Dendritic cell treated with granulocyte-macrophage colony-stimulating factor and Interleukin-4, amounts not matched to agents 40 ng/mL and 50 ng/mL, for 4 days (primary cell): Measurements from ENCODE around the gene GOSR1.
"Not testable (repeated sequence)": the region's sequence is repeated elsewhere in the genome, so short reads cannot be mapped to it uniquely, and the experiment has no call there.

Source experiments
- H3K27ac Mint-ChIP-seq: one replicate; pipeline ENCODE4 v1.8.0; 2022; ENCODE audit warnings: mild to moderate bottlenecking, mixed read lengths
- H3K27me3 Mint-ChIP-seq: one replicate; pipeline ENCODE4 v1.8.0; 2022; ENCODE audit warnings: mild to moderate bottlenecking, mixed read lengths
- H3K36me3 Mint-ChIP-seq: one replicate; pipeline ENCODE4 v1.8.0; 2022; ENCODE audit warnings: low read depth, mixed read lengths
- H3K4me1 Mint-ChIP-seq: one replicate; pipeline ENCODE4 v1.8.0; 2022; ENCODE audit warnings: low read depth, mixed read lengths
- H3K4me3 Mint-ChIP-seq: one replicate; pipeline ENCODE4 v1.8.0; 2022; ENCODE audit warnings: mild to moderate bottlenecking, moderate library complexity, mixed read lengths
- H3K9me3 Mint-ChIP-seq: one replicate; pipeline ENCODE4 v1.8.0; 2022; ENCODE audit warnings: mixed read lengths
- intact Hi-C: fragments of 100-400 bp; cut with micrococcal nuclease; formaldehyde crosslinking; loops from one replicate; pipeline ENCODE4 v1.15.0; 2022

Gene GOSR1

DNA sequence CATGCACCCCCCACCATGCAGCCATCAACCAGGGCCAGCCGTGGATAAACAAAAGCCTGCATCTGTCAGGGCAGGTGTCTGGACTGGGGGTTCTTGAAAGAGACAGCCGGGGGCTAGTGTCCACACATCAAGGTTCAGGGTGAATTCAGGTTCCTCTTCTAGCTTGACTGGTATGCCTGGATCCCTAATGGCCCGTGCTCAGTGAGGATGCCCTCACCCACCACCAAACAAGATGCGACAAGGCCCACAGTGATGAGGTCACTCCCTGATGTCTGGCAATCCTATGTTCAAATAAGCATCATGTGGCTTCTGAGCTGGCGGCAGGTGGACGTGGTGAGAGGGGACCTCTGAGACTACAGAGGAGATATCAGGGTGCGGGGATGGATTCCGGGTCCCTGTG, 64.6 kb downstream of the GOSR1 start:
- no peak overlapping the region for H3K4me3 Mint-ChIP-seq
- H3K9me3 Mint-ChIP-seq, result no peaks in the 10 kb centered on the region
- no peaks in the 10 kb centered on the region for H3K36me3 Mint-ChIP-seq
- peaks cover 7% of the 10 kb centered on the region for H3K4me1 Mint-ChIP-seq
- intact Hi-C loops, result no loop called here
- H3K27me3 Mint-ChIP-seq, result no peaks in the 10 kb centered on the region
- H3K27ac Mint-ChIP-seq, result no peak overlapping the region

DNA sequence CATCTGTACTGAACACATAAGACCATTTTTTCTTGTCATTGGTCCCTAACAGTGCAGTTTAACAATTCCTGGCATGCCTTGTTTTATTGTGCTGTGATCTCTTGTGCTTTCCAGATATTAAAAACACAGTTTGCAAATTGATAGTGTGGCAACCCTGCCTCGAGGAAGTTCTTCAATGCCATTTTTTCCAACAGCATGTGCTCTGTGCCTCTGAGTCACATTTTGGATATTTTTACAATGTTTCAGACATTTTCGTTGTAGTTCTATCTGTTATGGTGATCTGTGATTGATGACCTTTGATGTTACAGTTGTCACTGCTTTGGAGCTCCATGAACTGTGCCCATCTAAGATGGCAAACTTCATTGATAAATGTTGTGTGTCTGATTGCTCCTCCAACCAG, 66.2 kb downstream of the GOSR1 start:
- no peaks in the 10 kb centered on the region for H3K36me3 Mint-ChIP-seq
- H3K4me3 Mint-ChIP-seq, result no peak overlapping the region
- intact Hi-C loops, result no loop called here
- no peaks in the 10 kb centered on the region for H3K9me3 Mint-ChIP-seq
- peaks cover 7% of the 10 kb centered on the region for H3K4me1 Mint-ChIP-seq
- H3K27me3 Mint-ChIP-seq, result no peaks in the 10 kb centered on the region
- no peak overlapping the region for H3K27ac Mint-ChIP-seq

DNA sequence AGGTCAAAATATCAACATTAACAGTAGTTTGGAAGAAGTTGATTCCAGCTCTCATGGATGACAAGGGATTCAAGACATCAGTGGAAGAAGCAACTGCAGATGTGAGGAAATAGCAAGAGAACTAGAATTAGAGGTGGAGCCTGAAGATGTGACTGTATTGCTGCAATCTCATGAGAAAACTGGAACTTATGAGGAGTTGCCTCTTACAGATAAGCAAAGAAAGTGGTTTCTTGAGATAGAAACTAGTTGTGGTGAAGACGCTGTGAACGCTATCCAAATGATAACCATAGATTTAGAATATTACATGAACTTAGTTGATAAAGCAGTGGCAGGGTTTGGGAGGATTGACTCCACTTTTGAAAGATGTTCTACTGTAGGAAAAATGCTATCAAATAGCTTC, 67.8 kb downstream of the GOSR1 start:
- Mint-ChIP-seq H3K4me1 (peaks cover 10% of the 10 kb centered on the region), H3K27ac (no peak overlapping the region), H3K27me3 (no peaks in the 10 kb centered on the region), H3K36me3 (no peaks in the 10 kb centered on the region), H3K9me3 (no peaks in the 10 kb centered on the region), H3K4me3 (no peak overlapping the region)
- intact Hi-C loops, result no loop called here

DNA sequence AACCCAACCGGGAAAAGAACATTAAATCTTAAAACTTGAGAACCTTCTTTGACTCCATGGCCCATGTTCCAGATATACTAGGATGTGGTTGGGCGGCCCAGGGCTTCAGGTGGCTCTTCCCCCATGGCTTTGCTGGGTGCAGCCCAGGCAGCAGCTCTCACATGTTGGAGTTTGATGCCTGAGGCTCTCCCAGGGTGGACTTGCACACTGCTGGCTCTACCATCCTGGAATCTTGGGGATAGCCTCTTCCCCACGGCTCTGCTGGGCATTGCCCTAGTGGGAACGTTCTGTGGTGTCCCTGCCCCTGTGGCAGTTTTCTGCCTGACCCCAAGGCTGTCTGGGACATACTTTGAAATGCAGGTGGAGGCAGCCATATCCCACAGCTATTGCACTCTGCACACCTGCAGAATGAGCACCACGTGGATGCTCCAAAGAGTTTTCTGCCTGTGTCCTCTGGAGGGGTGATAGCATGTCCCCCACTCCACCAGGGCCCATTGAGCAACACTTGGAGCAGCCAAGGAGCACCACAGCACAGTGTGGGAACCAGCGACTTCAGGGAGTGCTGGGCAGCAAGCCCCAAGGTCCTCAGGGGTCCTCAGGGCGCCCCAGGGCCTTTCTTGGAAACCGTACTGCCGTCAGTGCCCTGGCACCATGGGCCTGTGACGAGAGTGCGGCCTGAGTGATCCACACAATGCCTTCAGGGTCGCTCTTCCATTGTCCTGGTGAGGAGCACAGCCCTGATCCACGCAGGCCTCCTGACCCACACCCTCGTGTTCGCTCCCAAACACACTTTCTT, 70.8 kb downstream of the GOSR1 start:
- H3K9me3 Mint-ChIP-seq, result no peaks in the 10 kb centered on the region
- no peaks in the 10 kb centered on the region for H3K36me3 Mint-ChIP-seq
- intact Hi-C loops, result no loop called here
- no peak overlapping the region for H3K4me3 Mint-ChIP-seq
- no peaks in the 10 kb centered on the region for H3K27me3 Mint-ChIP-seq
- H3K4me1 Mint-ChIP-seq, result peaks cover 26% of the 10 kb centered on the region
- no peak overlapping the region for H3K27ac Mint-ChIP-seq

DNA sequence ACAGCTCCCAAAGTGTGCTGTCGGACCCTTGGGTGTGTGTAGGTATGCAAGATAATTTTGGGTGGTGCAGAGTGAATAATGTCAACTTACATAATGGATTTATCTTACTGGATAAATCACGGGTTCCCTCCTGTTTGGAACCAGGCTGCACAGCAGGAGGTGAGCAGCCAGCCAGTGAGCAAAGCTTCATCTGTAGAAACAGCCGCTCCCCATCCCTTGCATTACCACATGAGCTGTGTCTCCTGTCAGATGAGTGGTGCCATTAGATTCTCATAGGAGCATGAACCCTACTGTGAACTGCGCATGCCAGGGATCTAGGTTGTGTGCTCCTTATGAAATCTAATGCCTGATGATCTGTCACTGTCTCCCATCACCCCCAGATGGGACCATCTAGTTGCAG, 72.0 kb downstream of the GOSR1 start:
- H3K9me3 Mint-ChIP-seq, intact Hi-C loops, H3K27me3 Mint-ChIP-seq, H3K27ac Mint-ChIP-seq, H3K36me3 Mint-ChIP-seq, H3K4me3 Mint-ChIP-seq: not testable (repeated sequence)
- H3K4me1 Mint-ChIP-seq, result peaks cover 26% of the 10 kb centered on the region

DNA sequence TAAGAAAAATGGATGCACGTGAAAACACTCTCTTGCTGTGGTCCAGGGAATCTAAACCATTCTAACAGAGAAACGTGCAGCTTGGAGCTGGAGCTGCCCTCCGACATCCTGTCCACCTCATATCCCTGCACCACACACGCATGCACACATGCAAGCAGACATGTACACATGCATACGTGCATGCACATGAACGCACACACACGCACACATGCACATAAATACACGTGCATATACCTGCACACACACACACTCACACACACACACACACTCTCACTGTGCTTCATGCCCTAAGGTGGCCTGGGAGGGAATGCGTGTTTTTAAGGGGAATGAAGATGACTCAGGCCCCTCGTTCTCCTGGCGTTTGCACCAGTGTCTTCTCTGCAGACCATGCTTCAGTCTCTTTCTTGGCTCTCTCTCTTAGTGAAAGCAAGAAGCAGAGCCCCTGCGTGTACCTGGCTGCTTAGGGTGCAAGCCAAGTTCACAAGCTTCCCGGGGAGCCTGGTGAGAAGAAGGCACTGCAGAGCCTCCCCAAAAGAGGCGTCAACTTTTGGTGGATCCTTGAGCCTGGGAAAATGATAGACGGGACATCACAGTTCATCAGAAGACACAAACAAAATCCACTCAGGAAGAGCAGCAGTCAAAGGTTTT, 72.8 kb downstream of the GOSR1 start:
- Mint-ChIP-seq H3K4me3 (no peak overlapping the region), H3K4me1 (peaks cover 22% of the 10 kb centered on the region), H3K27ac (no peak overlapping the region), H3K36me3 (no peaks in the 10 kb centered on the region), H3K27me3 (no peaks in the 10 kb centered on the region), H3K9me3 (no peaks in the 10 kb centered on the region)
- intact Hi-C loops, result no loop called here

DNA sequence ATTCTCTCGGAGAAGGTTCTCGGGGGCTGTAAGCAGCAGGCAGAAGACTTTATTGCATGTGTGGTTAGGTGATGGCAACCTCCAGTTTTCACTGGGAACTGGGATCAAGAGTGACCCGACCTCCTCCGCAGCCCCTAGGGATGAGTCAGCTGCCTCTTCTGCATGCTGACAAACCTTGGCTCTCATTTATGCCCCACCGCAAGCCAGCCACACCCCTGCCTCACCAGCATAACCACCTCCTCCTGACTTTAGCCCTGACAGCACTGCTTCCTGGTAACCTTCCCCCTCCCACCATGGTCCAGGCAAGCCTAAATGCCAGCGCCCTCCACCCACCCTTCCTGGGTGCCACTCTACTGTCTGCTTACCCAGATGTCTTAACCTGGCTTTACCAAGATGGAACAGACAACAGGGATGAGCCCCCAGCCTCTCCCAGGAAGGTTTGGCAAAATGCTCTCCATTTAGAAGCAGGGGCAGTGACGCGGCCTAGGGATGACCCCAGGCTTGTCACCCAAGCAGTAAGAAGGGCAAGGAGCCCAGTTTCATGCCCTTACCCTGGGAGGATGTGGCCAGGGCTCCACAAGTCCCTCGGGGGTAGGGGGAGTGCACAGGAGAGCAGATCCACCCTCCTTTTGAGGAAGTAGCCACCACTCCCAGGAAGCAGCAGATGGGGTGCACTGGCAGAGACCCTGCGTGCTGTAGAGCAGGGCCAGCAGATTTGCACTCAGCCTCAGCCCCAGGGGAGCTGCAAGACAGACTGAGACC, 73.5 kb downstream of the GOSR1 start:
- Mint-ChIP-seq H3K9me3 (no peaks in the 10 kb centered on the region), H3K27me3 (no peaks in the 10 kb centered on the region), H3K4me3 (peak overlapping the region; percentile 17), H3K4me1 (peaks cover 19% of the 10 kb centered on the region), H3K36me3 (no peaks in the 10 kb centered on the region), H3K27ac (peak overlapping the region; percentile 26)
- intact Hi-C loops, result no loop called here

DNA sequence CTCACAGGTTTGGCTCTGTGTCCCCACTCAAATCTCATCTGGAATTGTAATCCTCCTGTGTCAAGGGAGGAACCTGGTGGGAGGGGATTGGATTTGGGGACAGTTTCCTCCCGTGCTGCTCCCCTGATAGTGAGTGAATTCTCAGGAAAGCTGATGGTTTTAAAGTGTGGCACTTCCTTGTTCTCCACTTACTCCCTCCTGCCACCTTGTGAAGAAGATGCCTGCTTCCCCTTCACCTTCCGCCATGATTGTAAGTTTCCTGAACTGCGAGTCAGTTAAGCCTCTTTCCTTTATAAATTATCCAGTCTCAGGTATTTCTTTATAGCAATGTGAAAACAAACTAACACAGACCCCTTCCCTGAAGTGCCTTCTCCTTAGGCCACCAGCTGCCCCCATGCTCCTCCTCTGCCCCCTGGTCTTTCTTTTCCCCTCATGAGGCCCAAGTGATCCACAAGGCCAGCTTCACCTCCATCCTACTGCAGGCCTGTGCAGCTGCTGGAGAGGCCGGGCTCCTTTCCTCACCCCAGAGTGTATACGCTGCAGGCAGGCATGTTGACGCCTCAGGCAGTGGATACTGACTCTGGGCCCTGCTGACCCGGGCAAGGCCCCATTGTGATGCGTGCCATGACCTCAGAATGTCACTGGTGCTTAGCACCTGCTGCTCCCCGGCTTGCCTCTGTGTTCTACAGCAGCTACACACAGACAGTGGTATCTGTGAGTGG, 74.2 kb downstream of the GOSR1 start:
- intact Hi-C loops, H3K4me3 Mint-ChIP-seq, H3K27me3 Mint-ChIP-seq, H3K36me3 Mint-ChIP-seq, H3K9me3 Mint-ChIP-seq: not testable (repeated sequence)
- H3K4me1 Mint-ChIP-seq, result peaks cover 19% of the 10 kb centered on the region
- peak overlapping the region; percentile 26 for H3K27ac Mint-ChIP-seq

DNA sequence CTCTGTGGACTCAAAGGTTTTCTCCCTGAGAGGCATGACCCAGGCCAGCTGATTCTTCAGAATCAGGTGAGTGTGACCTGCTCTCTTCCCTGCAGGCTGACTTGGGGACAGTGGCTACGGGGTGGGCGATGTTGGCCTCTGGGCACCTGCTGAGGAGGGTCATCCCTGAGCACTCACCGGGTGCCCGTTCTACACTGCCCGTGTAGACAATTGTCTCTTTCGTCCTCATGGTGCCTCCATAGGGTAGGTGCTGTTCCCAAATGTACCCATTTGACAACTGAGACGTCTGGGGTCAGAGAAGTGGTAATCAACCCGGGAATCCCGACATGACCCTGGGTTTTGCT, 74.8 kb downstream of the GOSR1 start:
- Mint-ChIP-seq H3K27ac (no peak overlapping the region), H3K36me3 (no peaks in the 10 kb centered on the region), H3K4me3 (no peak overlapping the region), H3K9me3 (no peaks in the 10 kb centered on the region), H3K27me3 (no peaks in the 10 kb centered on the region), H3K4me1 (peaks cover 19% of the 10 kb centered on the region)
- intact Hi-C loops, result no loop called here

DNA sequence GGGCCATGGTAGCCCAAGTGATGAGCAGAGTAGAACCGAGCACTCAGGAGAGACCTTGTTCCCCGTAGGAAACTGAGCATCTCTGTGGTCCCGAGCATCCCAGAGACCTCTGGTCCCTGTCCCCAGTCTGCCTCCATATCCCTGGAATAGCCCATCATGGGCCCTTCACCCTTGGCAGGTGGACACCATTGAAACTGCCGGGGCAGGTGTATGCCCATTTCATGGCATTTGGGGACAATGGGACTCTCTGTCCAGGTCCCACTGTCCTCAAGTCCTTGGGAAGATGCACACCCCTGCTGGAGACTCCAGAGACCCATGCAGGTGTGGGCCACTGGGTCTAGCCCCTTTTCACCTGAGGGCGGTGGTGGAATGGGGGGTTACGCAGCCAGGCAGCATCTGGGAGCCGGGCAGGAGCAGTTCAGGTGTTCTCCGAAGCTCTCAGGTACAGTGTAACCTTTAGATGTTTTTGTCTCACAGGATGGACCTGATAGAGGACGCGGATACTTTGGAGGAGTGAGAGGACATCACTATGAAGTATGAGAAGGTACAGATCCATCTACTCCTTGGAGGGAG, 75.9 kb downstream of the GOSR1 start:
- Mint-ChIP-seq H3K27me3 (no peaks in the 10 kb centered on the region), H3K4me1 (peaks cover 19% of the 10 kb centered on the region), H3K4me3 (no peak overlapping the region), H3K36me3 (no peaks in the 10 kb centered on the region), H3K27ac (no peak overlapping the region), H3K9me3 (no peaks in the 10 kb centered on the region)
- intact Hi-C loops, result no loop called here

DNA sequence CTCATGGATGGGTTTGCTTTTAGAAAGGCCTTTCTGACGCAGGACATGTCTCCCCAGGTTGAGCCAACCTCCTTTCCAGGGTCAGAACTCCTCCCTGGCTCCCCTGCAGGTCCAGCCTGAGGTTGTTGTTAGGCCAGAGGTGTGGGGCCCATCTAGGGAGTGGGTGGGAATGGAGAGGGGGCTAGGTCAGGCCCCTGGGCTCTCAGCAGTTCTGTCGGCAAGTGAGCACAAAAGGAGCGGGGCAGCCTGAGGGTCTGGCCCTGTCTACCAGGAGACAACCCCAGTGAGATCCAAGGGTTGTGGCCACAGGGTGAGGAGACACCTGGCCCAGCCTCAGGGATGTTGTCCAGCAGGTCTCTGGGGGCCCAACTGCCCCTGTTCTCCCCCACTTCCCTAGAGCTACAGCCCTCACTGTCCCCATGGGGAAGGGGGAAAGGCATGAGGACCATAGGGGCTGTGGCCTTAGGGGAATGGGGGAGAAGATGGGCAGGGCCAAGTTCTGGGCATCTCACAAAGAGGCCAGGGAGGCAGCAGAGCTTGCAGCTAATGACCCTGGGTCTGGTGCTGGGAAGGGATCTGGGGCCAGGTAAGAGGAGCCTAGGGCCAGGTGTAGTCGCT, 76.7 kb downstream of the GOSR1 start:
- H3K4me3 Mint-ChIP-seq, H3K9me3 Mint-ChIP-seq, H3K36me3 Mint-ChIP-seq, H3K27ac Mint-ChIP-seq, H3K27me3 Mint-ChIP-seq, intact Hi-C loops: not testable (repeated sequence)
- H3K4me1 Mint-ChIP-seq, result peaks cover 19% of the 10 kb centered on the region

DNA sequence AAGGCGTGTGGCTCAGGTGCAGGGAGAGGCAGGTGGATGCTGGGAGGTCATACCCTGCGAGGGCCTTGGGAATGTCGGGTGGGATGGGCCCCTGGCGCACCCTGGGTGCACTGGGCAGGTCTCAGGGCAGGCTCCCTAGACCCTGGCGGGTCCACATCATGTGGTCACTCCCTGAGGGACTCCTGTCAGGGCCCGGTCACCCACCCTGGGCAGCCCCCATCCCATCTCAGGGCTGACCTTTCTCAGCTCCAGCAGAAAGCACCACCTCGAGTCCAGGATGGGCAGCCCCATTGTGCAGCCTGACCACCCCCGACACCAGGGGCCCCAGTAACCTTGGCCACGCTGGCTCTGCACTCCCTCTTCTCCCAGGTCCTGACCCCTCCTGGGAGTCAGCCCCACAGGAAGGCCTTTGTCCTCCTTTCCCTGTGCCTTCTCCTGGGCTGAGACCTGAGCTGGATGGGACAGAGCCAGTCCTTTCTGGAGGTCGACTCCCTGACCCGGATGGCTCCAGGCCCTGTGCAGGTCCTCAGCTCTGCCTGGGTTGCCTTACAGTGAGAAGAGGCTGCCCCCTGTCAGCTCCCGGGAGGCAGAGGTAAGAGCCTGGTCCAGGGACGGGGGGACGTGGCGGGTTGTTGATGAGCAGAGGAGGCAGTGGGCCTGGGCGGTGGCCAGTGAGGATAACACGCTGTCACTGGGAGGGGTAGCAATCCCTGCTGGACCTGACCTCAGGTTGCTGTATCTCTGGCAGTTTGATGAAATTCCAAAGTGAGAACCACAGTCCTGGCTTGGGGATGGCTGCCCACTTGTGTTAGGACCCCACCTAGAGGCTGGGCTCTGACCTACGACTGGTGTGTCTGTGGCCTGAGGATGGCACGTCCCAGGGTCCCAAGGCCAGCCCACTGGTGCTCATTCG, 77.9 kb downstream of the GOSR1 start:
- intact Hi-C loops, result no loop called here
- Mint-ChIP-seq H3K27ac (no peak overlapping the region), H3K27me3 (peaks cover 2% of the 10 kb centered on the region), H3K36me3 (no peaks in the 10 kb centered on the region), H3K9me3 (no peaks in the 10 kb centered on the region), H3K4me3 (no peak overlapping the region), H3K4me1 (peaks cover 15% of the 10 kb centered on the region)

DNA sequence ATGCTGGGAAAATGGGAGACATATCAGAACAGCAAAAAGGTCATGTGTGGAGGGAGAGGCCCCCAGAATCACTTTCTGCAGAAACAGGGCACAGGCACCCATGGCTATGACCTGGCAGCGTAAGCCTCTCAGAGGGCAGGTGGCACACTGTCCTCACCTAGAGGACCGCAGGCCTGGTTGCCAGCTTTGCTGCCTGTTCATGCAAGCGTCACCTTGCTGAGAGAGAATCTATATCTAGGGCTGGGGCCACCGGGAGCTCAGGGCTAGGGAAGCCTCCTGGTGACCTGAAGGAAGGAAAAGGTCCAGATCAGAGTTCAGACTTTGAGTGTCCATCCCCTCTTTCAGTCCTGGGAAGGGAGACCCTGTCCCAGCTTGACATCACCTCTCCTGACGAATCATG, 78.7 kb downstream of the GOSR1 start:
- Mint-ChIP-seq H3K27ac (no peak overlapping the region), H3K4me3 (no peak overlapping the region), H3K4me1 (peaks cover 7% of the 10 kb centered on the region), H3K36me3 (no peaks in the 10 kb centered on the region), H3K27me3 (peaks cover 2% of the 10 kb centered on the region), H3K9me3 (no peaks in the 10 kb centered on the region)
- intact Hi-C loops, result no loop called here
